GM12874 (cell line): Measurements from ENCODE around the gene TBC1D1.

Source experiments
- CTCF ChIP-seq: IDR thresholded peaks from 2 replicates; pipeline ENCODE4 v1.5.1; 2011; ENCODE audit warnings: low read depth, mild to moderate bottlenecking, control low read depth, low read length, moderate library complexity; ENCODE audit not compliant: insufficient read depth

Gene TBC1D1

DNA sequence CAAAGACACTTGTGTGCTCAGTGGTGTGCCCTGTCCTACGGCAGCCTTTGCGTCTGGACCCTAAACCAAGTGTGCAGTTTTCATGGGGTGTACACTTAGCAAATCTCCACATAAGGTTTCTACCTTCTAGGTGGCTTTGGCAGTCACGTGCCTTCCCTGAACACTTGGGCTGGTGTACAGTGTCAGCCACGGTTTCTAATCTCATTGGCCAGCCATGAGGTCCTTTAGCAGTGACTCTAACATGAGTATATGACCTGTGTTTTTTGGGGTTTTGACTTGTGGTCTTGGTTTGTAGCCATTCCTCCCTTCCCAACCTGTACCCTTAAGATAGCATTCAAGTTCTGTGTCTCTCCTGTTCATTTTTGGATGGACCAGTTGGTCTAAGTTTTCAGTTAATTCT, 145.7 kb downstream of the TBC1D1 start:
- TF ChIP-seq CTCF, result no peak

- no peak for TF ChIP-seq CTCF
Measured at GRCh38 chr4:38037612-38038011, 146.7 kb downstream of the TBC1D1 start.

DNA sequence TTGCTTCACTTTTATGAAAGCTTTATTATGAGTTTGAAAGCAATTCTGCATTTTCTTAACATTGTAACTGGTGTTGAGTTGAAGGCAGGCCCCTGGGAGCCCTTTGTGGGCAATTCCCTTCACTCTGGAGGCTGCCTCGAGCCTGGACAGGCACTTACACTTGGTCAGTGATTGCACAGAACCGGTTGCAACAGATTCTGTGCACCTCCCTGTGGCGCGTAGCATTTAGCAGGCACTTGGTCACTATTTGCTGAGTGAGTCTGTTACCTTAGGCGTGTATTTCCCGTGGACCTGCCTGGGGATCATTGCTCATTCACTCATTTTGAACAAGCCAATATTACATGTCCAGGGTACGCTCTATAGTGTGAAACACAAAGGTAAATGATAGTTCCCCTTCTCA, 149.7 kb downstream of the TBC1D1 start:
- TF ChIP-seq CTCF, result no peak

GRCh38 chr4:38044060-38044459, 153.2 kb downstream of the TBC1D1 start:
- no peak for TF ChIP-seq CTCF

GRCh38 chr4:38045289-38045988, 154.6 kb downstream of the TBC1D1 start:
- no peak for TF ChIP-seq CTCF

DNA sequence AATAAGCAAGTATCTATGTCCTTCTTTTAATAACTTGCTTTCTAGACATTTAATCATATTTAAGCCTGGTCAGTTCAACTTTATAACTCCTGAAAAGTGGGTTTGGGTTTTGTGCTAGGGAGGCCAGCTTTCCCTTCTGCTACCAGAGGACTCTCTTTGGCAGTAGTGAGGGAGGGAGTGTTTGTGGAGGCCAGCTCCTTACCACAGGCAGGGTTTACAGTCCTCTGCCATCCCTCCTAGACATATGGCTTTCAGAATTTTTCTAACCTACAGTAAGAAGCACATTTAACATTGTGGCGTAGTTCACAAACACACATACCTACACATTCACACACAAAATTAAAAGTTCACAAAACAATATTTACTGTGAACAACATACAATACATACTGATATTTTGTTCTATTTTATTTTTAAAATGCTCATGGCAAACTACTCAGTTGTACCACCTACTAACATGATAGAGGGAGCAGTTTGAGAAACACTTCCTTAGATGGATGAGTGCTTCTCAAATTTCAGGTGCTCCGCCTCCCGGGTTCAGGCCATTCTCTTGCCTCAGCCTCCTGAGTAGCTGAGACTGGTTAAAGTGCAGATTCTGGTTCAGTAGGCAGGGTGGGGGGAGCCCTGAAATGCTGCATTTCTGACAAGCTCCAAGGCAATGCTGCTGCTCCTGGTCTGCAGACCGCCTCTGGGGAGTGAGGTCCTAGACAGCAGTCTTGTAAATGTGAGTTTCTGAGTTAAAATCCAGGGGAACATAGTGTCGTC, 156.0 kb downstream of the TBC1D1 start:
- TF ChIP-seq CTCF, result no peak

GRCh38 chr4:38049545-38050170, 158.8 kb downstream of the TBC1D1 start:
- TF ChIP-seq CTCF, result no peak
